GM06990 (cell line): ENCODE measurements around the gene TALDO1.
A peak's percentile ranks its signal among the peaks of the same experiment; 100 is the strongest.

Experiments used
- DNase-seq: peaks from one replicate; pipeline ENCODE4 v3.0.0-alpha.2; 2011; ENCODE audit not compliant: insufficient read length; ENCODE audit errors: extremely low read depth
- H3K27me3 ChIP-seq: replicated peaks from 2 replicates; pipeline ENCODE4 v1.6.0; 2011; ENCODE audit warnings: low read length; ENCODE audit not compliant: control insufficient read depth, insufficient read depth
- H3K36me3 ChIP-seq: 2 replicates; pipeline ENCODE4 v1.5.1; 2011; ENCODE audit warnings: low read length; ENCODE audit not compliant: control insufficient read depth, insufficient read depth
- H3K4me3 ChIP-seq: replicated peaks from 2 replicates; pipeline ENCODE4 v1.5.1; 2011; ENCODE audit warnings: low read depth, mild to moderate bottlenecking, control low read depth, low read length
- CTCF ChIP-seq: IDR thresholded peaks from 2 replicates; pipeline ENCODE4 v1.5.1; 2011; ENCODE audit warnings: low read length, control low read depth, mild to moderate bottlenecking, inconsistent platforms; ENCODE audit not compliant: insufficient read depth, poor library complexity, severe bottlenecking

The TALDO1 gene

DNA sequence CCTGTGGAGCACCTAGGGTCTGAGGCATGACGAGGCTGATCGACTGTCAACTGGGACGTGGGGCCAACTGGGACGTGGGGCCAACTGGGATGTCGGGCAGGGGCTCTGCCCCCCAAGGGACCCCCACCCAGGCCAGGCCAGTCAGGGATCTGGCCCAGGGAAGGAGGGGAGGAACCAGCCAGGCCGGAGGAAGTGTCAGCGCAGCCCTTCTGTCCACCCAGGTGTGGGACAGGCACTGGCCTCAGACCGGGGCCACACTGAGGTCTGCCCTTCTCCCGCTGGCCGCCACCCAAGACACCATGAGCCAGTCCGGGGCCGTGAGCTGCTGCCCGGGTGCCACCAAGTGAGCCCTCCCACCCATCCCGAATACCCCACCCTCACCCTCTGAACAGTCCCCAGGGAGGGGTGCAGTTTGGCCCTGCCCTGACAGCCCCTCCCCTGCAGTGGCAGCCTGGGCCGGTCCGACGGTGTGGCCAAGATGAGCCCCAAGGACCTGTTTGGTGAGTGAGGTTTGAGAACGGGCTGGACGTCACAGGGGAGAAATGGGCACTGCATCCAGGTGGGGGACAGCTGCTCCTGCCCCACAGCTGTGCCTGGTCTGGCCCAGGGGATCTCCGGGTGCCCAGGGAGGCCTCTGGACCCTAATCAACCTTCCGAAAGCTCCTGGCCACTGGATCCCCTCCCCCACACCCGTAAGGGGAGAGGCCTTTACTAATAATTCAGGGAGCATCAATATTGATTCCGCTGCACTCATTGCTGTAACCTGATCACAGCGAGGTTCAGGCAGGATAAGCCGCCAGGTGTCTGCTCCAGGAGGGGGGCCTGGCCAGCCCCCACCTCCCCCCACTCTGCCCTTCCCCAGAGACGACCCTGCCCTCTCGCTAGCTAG lies 37.9 kb upstream of the TALDO1 start:
- DNase-seq: no peak
- no peak for TF ChIP-seq CTCF

DNA sequence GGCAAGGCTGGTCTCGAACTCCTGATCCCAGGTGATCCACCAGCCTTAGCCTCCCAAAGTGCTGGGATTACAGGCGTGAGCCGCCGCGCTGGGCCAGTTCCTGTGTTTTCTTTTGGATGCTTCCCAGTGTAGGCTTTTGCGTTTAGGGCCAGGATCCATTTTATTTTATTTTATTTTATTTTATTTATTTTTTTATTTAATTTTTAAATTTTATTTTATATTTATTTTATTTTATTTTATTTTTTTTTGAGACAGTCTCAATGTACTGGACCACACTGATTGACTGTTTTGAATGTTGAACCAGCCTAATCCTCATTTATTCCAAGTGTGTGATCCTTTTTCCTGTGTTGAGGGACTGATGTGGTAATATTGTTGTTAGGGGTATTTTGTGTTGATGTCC lies 32.8 kb upstream of the TALDO1 start:
- no peak for DNase-seq
- H3K36me3 ChIP-seq: no peaks in the 10 kb centered on the region
- H3K27me3 ChIP-seq: no peaks in the 10 kb centered on the region
- no peak overlapping the region for H3K4me3 ChIP-seq
- TF ChIP-seq CTCF: no peak

More for the DNA sequence above, 37.9 kb upstream of the TALDO1 start:
- Histone ChIP-seq H3K4me3 (no peak overlapping the region), H3K36me3 (no peaks in the 10 kb centered on the region), H3K27me3 (no peaks in the 10 kb centered on the region; the same call in 1 of the 2 replicates)

GRCh38 chr11:719214-720016 lies 27.8 kb upstream of the TALDO1 start:
- Histone ChIP-seq H3K27me3 (no peaks in the 10 kb centered on the region; the same call in 1 of the 2 replicates), H3K36me3 (no peaks in the 10 kb centered on the region), H3K4me3 (no peak overlapping the region)
- DNase-seq: no peak
- no peak for TF ChIP-seq CTCF

DNA sequence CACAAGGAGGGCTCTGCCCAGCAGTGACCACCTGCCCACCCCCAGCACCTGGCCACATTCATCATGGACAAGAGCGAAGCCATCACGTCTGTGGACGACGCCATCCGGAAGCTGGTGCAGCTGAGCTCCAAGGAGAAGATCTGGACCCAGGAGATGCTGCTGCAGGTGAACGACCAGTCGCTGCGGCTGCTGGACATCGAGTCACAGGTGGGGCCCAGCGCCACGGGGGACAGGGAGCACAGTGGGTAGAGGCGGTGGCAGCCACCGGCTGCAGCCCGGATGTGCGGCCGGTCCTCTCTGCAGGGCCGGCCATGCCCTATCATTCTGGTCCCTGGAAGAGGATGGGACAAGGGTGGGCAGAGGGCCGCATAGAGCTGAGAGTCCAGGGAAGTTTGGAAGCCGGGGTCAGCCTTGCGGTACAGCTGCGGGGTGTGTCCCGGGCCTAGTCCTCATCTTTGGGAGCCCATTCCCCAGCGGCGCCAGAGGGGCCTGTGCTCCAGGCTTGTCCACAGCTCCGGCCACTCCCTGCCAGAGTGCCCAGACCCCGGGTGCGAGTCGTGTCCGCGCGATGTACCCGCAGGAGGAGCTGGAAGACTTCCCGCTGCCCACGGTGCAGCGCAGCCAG lies 27.1 kb upstream of the TALDO1 start:
- no peaks in the 10 kb centered on the region; the same call in 1 of the 2 replicates for H3K27me3 ChIP-seq
- no peak for TF ChIP-seq CTCF
- no peaks in the 10 kb centered on the region for H3K36me3 ChIP-seq
- DNase-seq: no peak
- no peak overlapping the region for H3K4me3 ChIP-seq

- TF ChIP-seq CTCF: no peak
- Histone ChIP-seq H3K36me3 (no peaks in the 10 kb centered on the region), H3K4me3 (peak overlapping the region; percentile 37), H3K27me3 (no peaks in the 10 kb centered on the region; the same call in 1 of the 2 replicates)
- DNase-seq: no peak
These were observed 26.5 kb upstream of the TALDO1 start for GRCh38 chr11:720642-721246.
